ENCODE measurements around the gene ATG101. TPM values are rescaled to one million over a fixed set of nuclear protein-coding genes. Genes with fewer than 3 reads are reported as not detected.
"Not testable (repeated sequence)": the region's sequence is repeated elsewhere in the genome, so short reads cannot be mapped to it uniquely, and the experiment has no call there.

The ATG101 gene
- total RNA-seq, 1 experiment from 2014 or later = 44.6 TPM

DNA sequence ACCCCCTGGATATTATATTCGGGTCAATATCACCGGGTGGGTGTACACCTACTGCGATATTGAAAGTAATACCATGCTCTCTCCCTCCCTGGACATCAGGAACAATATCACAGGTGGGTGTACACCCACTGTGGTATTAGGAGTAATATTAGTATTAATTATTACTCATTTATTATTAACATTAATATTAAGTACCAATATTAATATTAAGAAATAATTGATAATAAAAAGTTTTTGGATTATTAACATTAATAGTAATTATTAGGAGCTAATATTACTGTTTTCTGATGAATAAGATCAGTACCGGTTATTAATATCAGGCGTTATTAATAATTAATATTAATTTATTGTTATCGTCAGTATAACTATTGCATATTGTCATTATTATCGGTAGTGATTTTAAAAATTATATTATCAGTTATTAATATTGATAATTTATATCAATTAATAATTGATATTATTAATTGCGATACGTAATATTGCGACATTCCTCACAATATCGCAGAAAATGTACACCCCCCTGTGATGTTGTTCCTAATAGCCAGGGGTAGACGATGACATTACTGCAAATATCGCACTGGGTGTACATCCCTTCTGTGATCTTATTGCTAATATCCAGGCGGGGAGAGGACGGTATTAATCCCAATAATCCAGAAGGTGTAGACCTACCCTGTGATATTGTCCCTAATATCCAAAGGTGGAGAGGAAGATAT, 26.7 kb downstream of the ATG101 start:
- intact Hi-C loops (cut with micrococcal nuclease; ENCODE audit: unreplicated experiment) = no loop called here
- H3F3A ChIP-seq (ENCODE audit: insufficient read depth, low read depth) = no peaks in the 10 kb centered on the region

DNA sequence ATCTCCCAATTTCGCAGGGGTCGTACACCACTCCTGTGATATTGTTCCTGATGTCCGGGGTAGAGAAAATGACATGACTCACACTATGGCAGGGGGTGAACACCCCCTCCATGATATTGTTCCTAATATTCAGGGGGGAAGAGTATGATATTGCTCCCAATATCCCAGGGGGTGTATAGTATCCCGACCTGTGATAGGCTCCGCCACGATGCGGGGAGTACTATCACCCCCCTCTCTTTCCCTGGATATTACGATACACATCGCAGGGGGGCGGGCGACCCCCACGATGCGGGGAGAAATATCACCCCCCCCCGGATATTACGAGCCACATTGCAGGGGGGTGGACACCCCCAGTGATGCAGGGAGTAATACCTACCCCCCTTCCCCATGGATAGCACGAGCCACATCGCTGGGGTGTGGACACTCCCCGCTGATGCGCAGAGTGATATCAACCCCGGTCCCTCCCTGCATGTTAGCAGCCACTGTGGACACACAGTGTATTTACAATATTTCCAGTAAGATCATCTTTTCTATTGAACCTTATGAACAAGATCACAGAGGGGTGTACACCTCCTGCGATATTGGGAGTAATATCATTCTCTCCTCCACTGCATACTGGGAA, 27.4 kb downstream of the ATG101 start:
- Histone ChIP-seq H3K9me3 (ENCODE audit: insufficient read depth, low read depth) (no peaks in the 10 kb centered on the region), H3K27me3 (ENCODE audit: insufficient read depth, low read depth) (peaks cover 23% of the 10 kb centered on the region), H3K4me2 (no peak overlapping the region), H2AFZ (no peak overlapping the region), H3K4me1 (replicated peaks; ENCODE audit: insufficient read depth) (no peaks in the 10 kb centered on the region), H3K9me2 (ENCODE audit: insufficient read depth) (no peaks in the 10 kb centered on the region), H3F3A (ENCODE audit: insufficient read depth, low read depth) (no peaks in the 10 kb centered on the region), H4K20me1 (ENCODE audit: insufficient read depth) (no peaks in the 10 kb centered on the region), H3K4me3 (no peak overlapping the region), H3K36me3 (ENCODE audit: low read depth) (no peaks in the 10 kb centered on the region), H3K79me2 (ENCODE audit: low read depth) (no peaks in the 10 kb centered on the region), H3K27ac (no peak overlapping the region)
- DNase-seq = no peak
- BruUV-seq (replicated peaks) = no TSS peak
- intact Hi-C loops (cut with micrococcal nuclease; ENCODE audit: unreplicated experiment) = no loop called here
- TF ChIP-seq EZH2 (IDR thresholded peaks at IDR 0.05; ENCODE audit: low read depth) = no peak
- TF ChIP-seq, protein P1, sequence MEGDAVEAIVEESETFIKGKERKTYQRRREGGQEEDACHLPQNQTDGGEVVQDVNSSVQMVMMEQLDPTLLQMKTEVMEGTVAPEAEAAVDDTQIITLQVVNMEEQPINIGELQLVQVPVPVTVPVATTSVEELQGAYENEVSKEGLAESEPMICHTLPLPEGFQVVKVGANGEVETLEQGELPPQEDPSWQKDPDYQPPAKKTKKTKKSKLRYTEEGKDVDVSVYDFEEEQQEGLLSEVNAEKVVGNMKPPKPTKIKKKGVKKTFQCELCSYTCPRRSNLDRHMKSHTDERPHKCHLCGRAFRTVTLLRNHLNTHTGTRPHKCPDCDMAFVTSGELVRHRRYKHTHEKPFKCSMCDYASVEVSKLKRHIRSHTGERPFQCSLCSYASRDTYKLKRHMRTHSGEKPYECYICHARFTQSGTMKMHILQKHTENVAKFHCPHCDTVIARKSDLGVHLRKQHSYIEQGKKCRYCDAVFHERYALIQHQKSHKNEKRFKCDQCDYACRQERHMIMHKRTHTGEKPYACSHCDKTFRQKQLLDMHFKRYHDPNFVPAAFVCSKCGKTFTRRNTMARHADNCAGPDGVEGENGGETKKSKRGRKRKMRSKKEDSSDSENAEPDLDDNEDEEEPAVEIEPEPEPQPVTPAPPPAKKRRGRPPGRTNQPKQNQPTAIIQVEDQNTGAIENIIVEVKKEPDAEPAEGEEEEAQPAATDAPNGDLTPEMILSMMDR (conservative IDR thresholded peaks at IDR 0.05) = no peak
- ChIA-PET CTCF (no interaction called here), POLR2A (ENCODE audit: unreplicated experiment) (no interaction called here)

More for the DNA sequence above, 26.7 kb downstream of the ATG101 start:
- ChIA-PET CTCF (no interaction called here), POLR2A (ENCODE audit: unreplicated experiment) (no interaction called here)
- H3K9me3 ChIP-seq (ENCODE audit: insufficient read depth, low read depth) = no peaks in the 10 kb centered on the region
- H3K4me1 ChIP-seq (replicated peaks; ENCODE audit: insufficient read depth) = no peaks in the 10 kb centered on the region
- DNase-seq = no peak
- H3K9me2 ChIP-seq (ENCODE audit: insufficient read depth) = no peaks in the 10 kb centered on the region
- H3K27ac ChIP-seq = no peak overlapping the region
- H4K20me1 ChIP-seq (ENCODE audit: insufficient read depth) = no peaks in the 10 kb centered on the region
- no peak overlapping the region for H3K4me2 ChIP-seq
- BruUV-seq (replicated peaks) = no TSS peak
- TF ChIP-seq, protein P1 (conservative IDR thresholded peaks at IDR 0.05) = no peak
- TF ChIP-seq EZH2 (IDR thresholded peaks at IDR 0.05; ENCODE audit: low read depth) = no peak
- H3K27me3 ChIP-seq (ENCODE audit: insufficient read depth, low read depth) = peaks cover 28% of the 10 kb centered on the region
- no peaks in the 10 kb centered on the region for H3K79me2 ChIP-seq (ENCODE audit: low read depth)
- H2AFZ ChIP-seq = no peak overlapping the region
- H3K4me3 ChIP-seq = no peak overlapping the region
- H3K36me3 ChIP-seq (ENCODE audit: low read depth) = no peaks in the 10 kb centered on the region

DNA sequence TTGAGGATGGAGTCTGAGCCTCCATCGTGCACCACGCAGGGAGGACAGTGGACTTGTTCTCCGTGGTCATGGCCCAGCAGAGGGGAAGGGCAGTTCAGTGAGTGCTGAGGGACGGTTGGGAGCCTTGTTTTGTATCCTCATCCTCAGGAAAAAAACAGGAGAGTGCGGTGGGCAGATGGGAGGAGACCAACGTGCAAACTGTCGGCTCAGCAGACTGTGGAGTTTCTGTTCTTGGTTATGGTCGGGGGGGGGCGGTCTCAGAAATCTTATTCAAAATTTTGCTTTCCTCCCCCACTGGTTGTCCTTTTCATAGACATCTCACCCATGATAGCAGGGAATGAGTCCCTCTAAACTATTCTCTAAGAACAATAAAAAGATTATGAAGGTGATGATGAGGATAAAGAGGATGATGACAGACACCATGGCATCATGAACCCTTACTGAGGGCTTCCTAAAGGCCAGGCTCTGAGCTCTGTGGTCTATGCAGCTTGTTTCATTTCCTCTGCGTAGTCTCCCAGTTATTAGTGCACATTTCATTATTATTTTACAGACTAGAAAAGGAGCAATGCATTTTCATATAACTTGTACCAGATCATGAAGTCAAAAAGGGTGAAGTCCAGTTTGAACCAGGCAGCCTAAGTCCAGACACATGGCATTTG, 34.8 kb downstream of the ATG101 start:
- H3K4me1 ChIP-seq (replicated peaks; ENCODE audit: insufficient read depth); intact Hi-C loops (cut with micrococcal nuclease; ENCODE audit: unreplicated experiment); BruUV-seq (replicated peaks); H3K27me3 ChIP-seq (ENCODE audit: insufficient read depth, low read depth); H3K9me2 ChIP-seq (ENCODE audit: insufficient read depth); H3K79me2 ChIP-seq (ENCODE audit: low read depth); H3K9me3 ChIP-seq (ENCODE audit: insufficient read depth, low read depth); H3K4me3 ChIP-seq; H4K20me1 ChIP-seq (ENCODE audit: insufficient read depth); DNase-seq; H3K27ac ChIP-seq; H3K36me3 ChIP-seq (ENCODE audit: low read depth); H2AFZ ChIP-seq; H3K4me2 ChIP-seq; H3F3A ChIP-seq (ENCODE audit: insufficient read depth, low read depth); CTCF ChIA-PET: not testable (repeated sequence)
- POLR2A ChIA-PET (ENCODE audit: unreplicated experiment) = interaction anchor here (0.7 kb wide), 1 partner anchor 34 kb away, joined by 4 read pairs; no protein-coding TSS in a partner anchor

All from PC-9 (cell line).